Pancreas (tissue), 10 donors: ENCODE measurements around the gene TPPP. TPM values are rescaled to one million over a fixed set of nuclear protein-coding genes. Genes with fewer than 3 reads are reported as not detected.

ENCODE experiments used
- ATAC-seq, 4 donors: fragments of 200-7000 bp; cut with Tn5 transposase; one replicate each; pipeline versions ENCODE4 v1.8.0 to v1.9.1; 2020; ENCODE audit warnings: mild to moderate bottlenecking in 4 of 4, moderate library complexity in 4 of 4
- DNase-seq, 6 donors: peaks; one replicate each; pipeline ENCODE4 v3.0.0-alpha.2; 2020
- FAIRE-seq: peaks from 2 replicates; lab custom pipeline; 2012; peaks lifted over from hg19 to GRCh38; lab: Jason Lieb, UNC
- H3K27ac ChIP-seq, 4 donors: fragments of 200-600 bp; sonication (generic); 1 replicate in 3 of 4; 2 replicates in 1 of 4; pipeline versions ENCODE4 v1.5.0 to v1.8.0; 2020
- H3K27me3 ChIP-seq, 4 donors: fragments of 200-600 bp; one replicate each; pipeline ENCODE4 v1.8.0; 2021
- H3K36me3 ChIP-seq, 3 donors: fragments of 200-600 bp; sonication (generic) in 1 of 3; one replicate each; pipeline versions ENCODE4 v1.5.0 to v1.8.0; 2020 to 2021
- H3K4me1 ChIP-seq, 3 donors: fragments of 200-600 bp; one replicate each; pipeline ENCODE4 v1.8.0; 2021
- H3K4me3 ChIP-seq, 4 donors: fragments of 200-600 bp; sonication (generic) in 2 of 4; one replicate each; pipeline versions ENCODE4 v1.5.0 to v1.8.0; 2020 to 2021
- H3K9me3 ChIP-seq, 4 donors: fragments of 200-600 bp; one replicate each; pipeline ENCODE4 v1.8.0; 2021
- CTCF ChIP-seq, 4 donors: fragments of 200-600 bp; sonication (generic) in 3 of 4; IDR thresholded peaks; one replicate each; pipeline versions ENCODE4 v1.5.0 to v1.8.0; 2021; ENCODE audit warnings: antibody characterized with exemption in 4 of 4
- WGBS, 2 donors: extraction: QIAGEN DNeasy Blood & Tissue Kit; methylation state at CpG; one replicate each; pipeline ENCODE4 v1.1.7; 2013; 5-methylcytosine and 5-hydroxymethylcytosine counted together
- intact Hi-C, 3 donors: fragments of 100-400 bp; cut with DNase I; formaldehyde crosslinking; loops; one replicate each; pipeline versions ENCODE4 v1.11.1 to v1.14.2; 2022
- polyA plus RNA-seq, 2 donors: library from polyadenylated mRNA; stranded (reverse); fragments of 200-250 nt; gene quantifications; one replicate each; pipeline ENCODE4 v1.2.3, GENCODE V29; 2013
- total RNA-seq, 6 donors: library from RNA; stranded (reverse); fragmentation: NEBNext Ultra II Directional in 4 of 6; extraction: Animal tissue kit (Norgen Biotek cat#: 25700) in 4 of 6; gene quantifications; one replicate each; pipeline versions ENCODE4 v1.2.1 to v1.2.4, GENCODE V29; 2021 to 2023
- donor health status: healthy with polysubstance abuse.
- donor health status: DM: no; HTN: no; CAD: no; lungs with moderate emphysema.
- donor health status: DM: no; HTN: no; CAD: no.
- donor health status: control.
- donor health status: control.
- donor health status: Bipolar disorder and iron deficiency.
- donor health status: DM: yes; HTN: yes; CAD: no.
- donor health status: DM: no; HTN: no; CAD: no.
- donor health status: DM: no; HTN: no; CAD: no.
- donor health status: DM: yes; HTN: yes; CAD: no.

Gene TPPP
- total and polyA plus RNA-seq, 8 donors: 2.1 to 6.4 (median 2.8) TPM

GRCh38 chr5:675871-676698 is 17.1 kb downstream of the TPPP start:
- H3K36me3 ChIP-seq: no peaks in the 10 kb centered on the region
- FAIRE-seq: no peak
- no peak overlapping the region for H3K4me3 ChIP-seq
- peak in 2 of 6 donors; percentile 57 to 65 for DNase-seq
- intact Hi-C loops: no loop called here
- H3K9me3 ChIP-seq: no peaks in the 10 kb centered on the region
- WGBS, 2 donors: 83 to 86% methylated on average over 36 of the region's 36 CpGs
- no peak overlapping the region for H3K27ac ChIP-seq
- TF ChIP-seq CTCF (IDR thresholded peaks at IDR 0.05): no peak
- no peaks in the 10 kb centered on the region for H3K27me3 ChIP-seq
- peaks cover 7 to 16% (median 11%) of the 10 kb centered on the region in 3 donors for H3K4me1 ChIP-seq
- no peak for ATAC-seq

- peak in 3 of 6 donors; percentile 22 to 70 (median 44) for DNase-seq
- Histone ChIP-seq H3K36me3 (no peaks in the 10 kb centered on the region), H3K27me3 (no peaks in the 10 kb centered on the region), H3K27ac (no peak overlapping the region), H3K4me1 (peaks cover 7 to 16% (median 11%) of the 10 kb centered on the region in 3 donors), H3K9me3 (no peaks in the 10 kb centered on the region), H3K4me3 (no peak overlapping the region)
- WGBS, 2 donors: 80 to 85% methylated on average over 18 to 20 of the region's 20 CpGs
- no peak for TF ChIP-seq CTCF (IDR thresholded peaks at IDR 0.05)
- intact Hi-C loops: no loop called here
- ATAC-seq: no peak
- FAIRE-seq: no peak
Observed at GRCh38 chr5:675111-675870, 17.9 kb downstream of the TPPP start.

- Histone ChIP-seq H3K9me3 (no peaks in the 10 kb centered on the region), H3K36me3 (no peaks in the 10 kb centered on the region), H3K4me3 (no peak overlapping the region), H3K27me3 (no peaks in the 10 kb centered on the region), H3K27ac (no peak overlapping the region), H3K4me1 (peaks cover 7 to 16% (median 11%) of the 10 kb centered on the region in 3 donors)
- WGBS, 2 donors: 73 to 87% methylated on average over 7 of the region's 7 CpGs
- ATAC-seq (no peak), DNase-seq (peak in 2 of 6 donors; percentile 28 to 75), FAIRE-seq (no peak)
- intact Hi-C loops: loop anchor here in 2 of 3 donors (5.0 kb wide), 1 partner anchor 228 kb away; no protein-coding TSS in a partner anchor
- TF ChIP-seq CTCF (IDR thresholded peaks at IDR 0.05): no peak
Observed at GRCh38 chr5:674630-675011, 18.5 kb downstream of the TPPP start.

- DNase-seq (peak in 4 of 6 donors; percentile 9 to 78 (median 48)), FAIRE-seq (no peak), ATAC-seq (no peak)
- Histone ChIP-seq H3K9me3 (no peaks in the 10 kb centered on the region), H3K4me1 (peaks cover 7 to 16% (median 11%) of the 10 kb centered on the region in 3 donors), H3K27me3 (no peaks in the 10 kb centered on the region), H3K27ac (no peak overlapping the region), H3K4me3 (no peak overlapping the region), H3K36me3 (no peaks in the 10 kb centered on the region)
- intact Hi-C loops: loop anchor here in 2 of 3 donors (5.0 kb wide), 1 partner anchor 228 kb away; no protein-coding TSS in a partner anchor
- 71 to 78% methylated on average over 27 of the region's 27 CpGs for WGBS, 2 donors
- TF ChIP-seq CTCF (IDR thresholded peaks at IDR 0.05): no peak
Observed at GRCh38 chr5:673831-674629, 19.1 kb downstream of the TPPP start.
